Spleen (tissue), 7 donors: ENCODE results near the gene FGGY.

Experiments used
- POLR2AphosphoS5 ChIP-seq, 3 donors: sonication (generic); formaldehyde crosslinking; IDR thresholded peaks; one replicate each; pipeline ENCODE4 v1.5.1; 2017; ENCODE audit warnings: antibody characterized with exemption in 3 of 3
- TF ChIP-seq, protein P1 (sequence below), 11 experiments: fragments of 200-600 bp in 7 of 11; fragments of 450-650 bp in 4 of 11; sonication (generic) in 4 of 11; IDR thresholded peaks in 8 of 11; conservative IDR thresholded peaks in 3 of 11; 1 replicate in 7 of 11; 2 replicates in 4 of 11; pipeline versions ENCODE4 v1.4.0 to v1.8.0; 2016 to 2021; ENCODE audit warnings: antibody characterized with exemption in 11 of 11, inconsistent platforms in 4 of 11, mild to moderate bottlenecking in 1 of 11
- donor health status: DM: no; HTN: no; CAD: no; lungs with moderate emphysema.
- donor health status: DM: no; HTN: no; CAD: no.
- donor health status: DM: no; HTN: no; CAD: no.

GRCh38 chr1:59349101-59349500, 52.2 kb downstream of the FGGY start:
- TF ChIP-seq, protein P1, sequence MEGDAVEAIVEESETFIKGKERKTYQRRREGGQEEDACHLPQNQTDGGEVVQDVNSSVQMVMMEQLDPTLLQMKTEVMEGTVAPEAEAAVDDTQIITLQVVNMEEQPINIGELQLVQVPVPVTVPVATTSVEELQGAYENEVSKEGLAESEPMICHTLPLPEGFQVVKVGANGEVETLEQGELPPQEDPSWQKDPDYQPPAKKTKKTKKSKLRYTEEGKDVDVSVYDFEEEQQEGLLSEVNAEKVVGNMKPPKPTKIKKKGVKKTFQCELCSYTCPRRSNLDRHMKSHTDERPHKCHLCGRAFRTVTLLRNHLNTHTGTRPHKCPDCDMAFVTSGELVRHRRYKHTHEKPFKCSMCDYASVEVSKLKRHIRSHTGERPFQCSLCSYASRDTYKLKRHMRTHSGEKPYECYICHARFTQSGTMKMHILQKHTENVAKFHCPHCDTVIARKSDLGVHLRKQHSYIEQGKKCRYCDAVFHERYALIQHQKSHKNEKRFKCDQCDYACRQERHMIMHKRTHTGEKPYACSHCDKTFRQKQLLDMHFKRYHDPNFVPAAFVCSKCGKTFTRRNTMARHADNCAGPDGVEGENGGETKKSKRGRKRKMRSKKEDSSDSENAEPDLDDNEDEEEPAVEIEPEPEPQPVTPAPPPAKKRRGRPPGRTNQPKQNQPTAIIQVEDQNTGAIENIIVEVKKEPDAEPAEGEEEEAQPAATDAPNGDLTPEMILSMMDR (IDR thresholded peaks at IDR 0.05 in 8 of 11, conservative IDR thresholded peaks at IDR 0.05 in 3 of 11) = no peak
- no peak for TF ChIP-seq POLR2AphosphoS5 (IDR thresholded peaks at IDR 0.05)
